HCT116 (cell line): Measurements from ENCODE around the gene ABI1.
"Not testable (repeated sequence)": the region's sequence is repeated elsewhere in the genome, so short reads cannot be mapped to it uniquely, and the experiment has no call there.

Source experiments
- CTCF ChIP-seq, 3 experiments: fragments of 200-600 bp in 1 of 3; sonication (generic) in 1 of 3; IDR thresholded peaks in 2 of 3; conservative IDR thresholded peaks in 1 of 3; 2 replicates each; pipeline ENCODE4 v1.5.1; 2012 to 2017; ENCODE audit warnings: low read depth in 2 of 3, low read length in 2 of 3, antibody characterized with exemption in 1 of 3, borderline replicate concordance in 1 of 3, control low read depth in 1 of 3, mild to moderate bottlenecking in 1 of 3, mixed read lengths in 1 of 3, mixed run types in 1 of 3, moderate library complexity in 1 of 3; ENCODE audit not compliant: insufficient read depth in 1 of 3
- EZH2phosphoT487 ChIP-seq: fragments of 200-600 bp; IDR thresholded peaks from 2 replicates; pipeline ENCODE4 v1.6.1; 2018; ENCODE audit warnings: antibody characterized with exemption, borderline replicate concordance
- POLR2AphosphoS5 ChIP-seq: IDR thresholded peaks from 2 replicates; pipeline ENCODE4 v1.6.1; 2011; ENCODE audit warnings: mild to moderate bottlenecking, low read depth, low read length, moderate library complexity

DNA sequence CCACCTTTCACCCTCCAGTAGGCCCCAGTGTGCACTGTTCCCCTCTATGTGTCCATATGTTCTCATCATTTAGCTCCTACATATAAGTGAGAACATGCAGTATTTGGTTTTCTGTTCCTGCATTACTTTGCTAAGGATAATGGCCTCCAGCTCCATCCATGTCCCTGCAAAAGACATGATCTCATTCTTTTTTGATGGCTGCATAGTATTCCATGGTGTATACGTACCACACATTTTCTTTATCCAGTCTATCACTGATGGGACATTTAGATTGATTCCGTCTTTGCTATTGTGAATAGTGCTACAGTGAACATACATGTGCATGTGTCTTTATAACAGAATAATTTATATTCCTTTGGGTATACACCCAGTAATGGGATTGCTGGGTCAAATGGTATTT lies 71.0 kb downstream of the ABI1 start:
- not testable (repeated sequence) for TF ChIP-seq CTCF (IDR thresholded peaks at IDR 0.05 in 2 of 3, conservative IDR thresholded peaks at IDR 0.05 in 1 of 3; ENCODE audit: borderline replicate concordance in 1 of 3, insufficient read depth in 1 of 3, low read depth in 2 of 3, low read length in 2 of 3); EZH2phosphoT487; POLR2AphosphoS5
